ENCODE measurements around the gene CDV3.

The CDV3 gene

GRCh38 chr3:133606342-133606741 is 32.9 kb downstream of the CDV3 start:
- DNase-seq (ENCODE audit: low read depth in 2 of 2) = no peak

- DNase-seq (ENCODE audit: low read depth in 2 of 2) = no peak
Measured at GRCh38 chr3:133606902-133607301, 33.4 kb downstream of the CDV3 start.

GRCh38 chr3:133607816-133608215 is 34.3 kb downstream of the CDV3 start:
- no peak for DNase-seq (ENCODE audit: low read depth in 2 of 2)

- DNase-seq (ENCODE audit: low read depth in 2 of 2) = no peak
Measured at GRCh38 chr3:133608388-133608787, 34.9 kb downstream of the CDV3 start.

GRCh38 chr3:133610031-133610430 is 36.5 kb downstream of the CDV3 start:
- DNase-seq (ENCODE audit: low read depth in 2 of 2) = no peak

GRCh38 chr3:133611534-133611933 is 38.0 kb downstream of the CDV3 start:
- DNase-seq (ENCODE audit: low read depth in 2 of 2) = no peak

GRCh38 chr3:133620066-133620784 is 46.7 kb downstream of the CDV3 start:
- DNase-seq (ENCODE audit: low read depth in 2 of 2) = no peak

- no peak for DNase-seq (ENCODE audit: low read depth in 2 of 2)
Measured at GRCh38 chr3:133627789-133628188, 54.3 kb downstream of the CDV3 start.

GRCh38 chr3:133629146-133629545 is 55.7 kb downstream of the CDV3 start:
- no peak for DNase-seq (ENCODE audit: low read depth in 2 of 2)

GRCh38 chr3:133633439-133633838 is 60.0 kb downstream of the CDV3 start:
- DNase-seq (ENCODE audit: low read depth in 2 of 2) = no peak
